GM19023 (cell line): ENCODE results near the gene CMPK1.
A peak's percentile ranks its signal among the peaks of the same experiment; 100 is the strongest.
"Not testable (repeated sequence)": the region's sequence is repeated elsewhere in the genome, so short reads cannot be mapped to it uniquely, and the experiment has no call there.

ENCODE experiments used
- ATAC-seq: cut with Tn5 transposase; IDR thresholded peaks from one replicate; pipeline ENCODE4 v1.9.1; 2021; ENCODE audit warnings: mild to moderate bottlenecking, moderate library complexity; ENCODE audit not compliant: unreplicated experiment

Gene CMPK1

GRCh38 chr1:47337350-47337749 is 3.8 kb downstream of the CMPK1 start:
- ATAC-seq, result no peak

DNA sequence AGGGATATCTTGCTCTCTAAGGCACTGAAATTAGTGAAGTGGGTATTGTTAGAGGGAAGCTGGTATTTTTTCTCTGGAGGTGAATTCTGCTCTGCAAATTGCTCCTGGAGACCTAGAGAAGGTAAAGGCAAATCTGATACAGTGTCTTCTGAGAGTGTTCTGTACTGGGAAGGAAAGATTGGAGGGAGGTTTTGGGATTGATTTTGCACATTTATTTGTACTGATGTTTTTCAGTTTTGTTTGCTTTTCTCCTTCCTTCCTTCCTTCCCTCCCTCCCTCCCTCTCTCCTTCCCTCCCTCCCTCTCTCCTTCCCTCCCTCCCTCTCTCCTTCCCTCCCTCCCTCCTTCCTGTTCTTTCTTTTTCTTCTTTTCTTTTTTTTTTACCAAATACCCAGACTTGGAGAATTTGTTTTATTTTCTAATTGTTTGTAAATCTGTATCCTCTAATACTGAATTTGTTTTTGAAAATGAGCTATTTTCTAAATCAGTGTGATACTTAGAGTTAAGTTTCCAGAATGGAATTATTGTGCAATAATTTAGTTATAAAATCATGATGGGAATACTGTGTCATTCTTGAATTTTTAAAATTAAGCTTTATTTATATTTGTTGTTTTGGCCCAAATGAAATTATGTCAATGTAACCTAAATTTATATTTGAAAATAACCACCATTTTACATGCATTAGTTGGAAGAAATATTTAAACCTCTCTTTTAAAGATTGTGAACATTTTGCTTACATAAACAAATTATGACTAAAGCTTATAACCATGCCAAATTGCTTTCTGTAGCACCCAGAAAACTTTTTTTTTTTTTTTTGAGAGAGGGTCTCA is 4.9 kb downstream of the CMPK1 start:
- ATAC-seq, result no peak

GRCh38 chr1:47340227-47340626 is 6.6 kb downstream of the CMPK1 start:
- no peak for ATAC-seq

DNA sequence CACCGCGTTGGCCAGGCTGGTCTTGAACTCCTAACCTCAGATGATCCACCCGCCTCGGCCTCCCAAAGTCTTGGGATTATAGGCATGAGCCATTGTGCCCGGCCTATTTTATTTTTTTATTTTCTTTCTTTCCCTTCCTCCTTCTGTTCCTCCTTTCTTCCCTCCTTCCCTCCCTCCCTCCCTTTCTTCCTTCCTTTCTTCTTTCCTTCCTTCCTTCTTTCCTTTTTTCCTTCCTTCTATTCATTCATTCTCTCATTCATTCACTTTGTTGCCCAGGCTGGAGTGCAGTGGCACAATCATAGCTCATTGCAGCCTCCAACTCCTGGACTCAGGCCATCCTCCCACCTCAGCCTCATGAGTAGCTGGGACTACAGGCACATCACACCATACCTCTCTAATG is 13.4 kb downstream of the CMPK1 start:
- not testable (repeated sequence) for ATAC-seq

DNA sequence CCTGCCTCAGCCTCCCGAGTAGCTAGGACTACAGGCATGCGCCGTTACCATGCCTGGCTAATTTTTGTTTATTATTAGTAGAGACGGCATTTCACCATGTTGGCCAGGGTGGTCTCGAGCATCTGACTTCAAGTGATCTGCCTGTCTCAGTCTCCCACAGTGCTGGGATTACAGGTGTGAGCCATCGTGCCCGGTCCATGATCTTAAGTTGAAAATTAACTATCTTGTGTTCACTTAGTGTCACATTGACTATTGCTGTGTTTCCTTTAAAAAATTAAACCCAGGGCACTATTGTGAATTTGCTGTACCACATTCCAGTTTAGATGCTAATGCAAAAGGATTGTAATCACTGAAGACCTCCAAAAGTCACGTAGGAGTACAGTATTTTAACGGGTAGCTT is 14.1 kb downstream of the CMPK1 start:
- no peak for ATAC-seq

- no peak for ATAC-seq
These were observed 14.7 kb downstream of the CMPK1 start for GRCh38 chr1:47348246-47348645.

DNA sequence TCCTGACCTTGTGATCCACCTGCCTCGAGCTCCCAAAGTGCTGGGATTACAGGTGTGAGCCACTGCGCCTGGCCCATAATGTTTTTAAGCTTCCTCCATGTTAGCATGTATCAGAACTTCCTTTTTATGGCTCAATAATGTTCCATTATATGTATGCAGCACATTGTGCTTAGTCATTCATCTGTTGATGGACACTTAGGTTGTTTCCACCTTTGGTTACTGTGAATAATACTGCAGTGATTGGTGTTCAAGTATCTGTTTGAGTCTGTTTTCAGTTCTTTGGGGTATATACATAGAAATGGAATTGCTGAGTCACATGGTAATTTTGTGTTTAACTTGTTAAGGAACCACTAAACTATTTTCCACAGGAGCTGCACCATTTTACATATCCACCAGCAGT is 17.7 kb downstream of the CMPK1 start:
- peak; percentile 79 for ATAC-seq

DNA sequence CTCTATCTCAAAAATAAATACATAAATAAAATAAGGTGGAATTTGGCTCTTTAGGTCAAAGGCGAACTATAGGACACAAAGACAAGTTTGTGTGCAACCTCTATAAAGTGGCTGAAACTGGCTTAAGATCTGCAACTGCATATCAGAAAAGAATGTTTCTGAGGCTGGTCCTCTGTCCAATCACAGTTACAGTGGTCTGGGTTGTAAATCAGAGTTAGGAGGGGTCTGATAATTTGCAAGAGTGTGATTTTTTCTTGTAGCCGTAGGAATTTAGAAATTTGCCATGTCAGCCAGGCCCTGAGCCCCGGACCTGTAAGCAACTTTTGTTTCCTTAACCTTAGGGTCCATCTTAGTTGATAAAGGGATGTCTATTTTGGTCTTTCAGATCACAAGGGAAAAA is 27.8 kb downstream of the CMPK1 start:
- ATAC-seq, result no peak

GRCh38 chr1:47362828-47363227 is 29.2 kb downstream of the CMPK1 start:
- no peak for ATAC-seq

- no peak for ATAC-seq
These were observed 34.1 kb downstream of the CMPK1 start for GRCh38 chr1:47367651-47368050.

- no peak for ATAC-seq
These were observed 37.5 kb downstream of the CMPK1 start for GRCh38 chr1:47371016-47371517.

- no peak for ATAC-seq
These were observed 40.9 kb downstream of the CMPK1 start for GRCh38 chr1:47374501-47374900.

GRCh38 chr1:47378147-47378546 is 44.6 kb downstream of the CMPK1 start:
- no peak for ATAC-seq

DNA sequence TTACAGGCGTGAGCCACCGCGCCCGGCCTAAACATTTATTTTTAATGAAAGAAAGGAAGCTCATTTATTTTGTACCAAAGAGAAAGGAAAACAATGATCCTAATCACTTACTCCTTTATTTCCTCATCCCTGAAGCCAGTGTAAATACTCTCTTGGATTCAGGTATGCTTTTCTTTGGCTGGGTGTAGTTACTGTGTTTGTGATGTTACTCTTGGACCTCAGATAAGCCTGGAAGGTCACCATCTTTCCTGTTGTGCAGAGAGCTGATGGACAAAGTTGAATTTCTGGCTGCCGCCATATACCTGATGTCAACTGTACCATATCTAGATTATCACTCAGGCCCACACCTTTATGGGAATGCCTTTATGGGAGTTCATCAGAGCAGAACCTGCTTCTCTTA is 47.1 kb downstream of the CMPK1 start:
- no peak for ATAC-seq

GRCh38 chr1:47382399-47382983 is 48.9 kb downstream of the CMPK1 start:
- no peak for ATAC-seq

DNA sequence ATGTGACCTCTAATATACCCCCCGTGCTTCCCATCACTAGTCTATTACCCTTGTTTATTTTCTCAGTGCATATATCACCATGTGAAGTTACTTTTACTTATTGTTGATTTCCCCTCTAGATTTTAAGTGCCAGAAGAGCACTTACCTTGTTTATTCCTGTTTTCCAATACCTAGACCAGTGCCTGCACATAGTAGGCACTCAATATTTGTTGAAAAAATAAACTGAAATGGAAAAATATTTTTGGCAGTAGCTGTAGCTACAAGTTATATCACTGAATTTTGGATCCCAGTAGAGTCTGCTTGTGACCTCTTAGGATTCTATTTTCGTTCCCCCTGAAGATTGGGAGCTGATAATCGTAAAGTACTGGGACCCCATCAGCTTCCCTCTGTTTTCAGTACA is 50.5 kb downstream of the CMPK1 start:
- no peak for ATAC-seq

DNA sequence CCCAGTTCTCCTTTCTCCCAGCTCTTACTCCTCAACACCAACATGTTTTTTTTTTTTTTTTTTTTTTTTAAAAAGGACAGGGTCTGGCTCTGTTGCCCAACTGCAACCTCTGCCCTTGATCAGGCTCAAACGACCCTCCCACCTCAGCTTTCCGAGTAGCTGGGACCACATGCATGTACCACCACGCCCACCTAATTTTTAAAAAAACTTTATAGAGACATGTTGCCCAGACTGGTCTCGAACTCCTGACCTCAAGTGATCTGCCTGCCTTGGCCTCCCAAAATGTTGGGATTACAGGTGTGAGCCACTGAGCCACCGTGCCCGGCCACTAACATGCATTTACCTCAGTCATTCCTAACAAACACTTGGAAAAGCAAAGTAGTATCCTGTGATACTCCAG is 51.4 kb downstream of the CMPK1 start:
- ATAC-seq, result no peak

- ATAC-seq, result no peak
These were observed 52.7 kb downstream of the CMPK1 start for GRCh38 chr1:47386268-47386667.

- ATAC-seq, result no peak
These were observed 54.7 kb downstream of the CMPK1 start for GRCh38 chr1:47388030-47388890.

GRCh38 chr1:47388891-47389238 is 55.3 kb downstream of the CMPK1 start:
- ATAC-seq, result no peak

DNA sequence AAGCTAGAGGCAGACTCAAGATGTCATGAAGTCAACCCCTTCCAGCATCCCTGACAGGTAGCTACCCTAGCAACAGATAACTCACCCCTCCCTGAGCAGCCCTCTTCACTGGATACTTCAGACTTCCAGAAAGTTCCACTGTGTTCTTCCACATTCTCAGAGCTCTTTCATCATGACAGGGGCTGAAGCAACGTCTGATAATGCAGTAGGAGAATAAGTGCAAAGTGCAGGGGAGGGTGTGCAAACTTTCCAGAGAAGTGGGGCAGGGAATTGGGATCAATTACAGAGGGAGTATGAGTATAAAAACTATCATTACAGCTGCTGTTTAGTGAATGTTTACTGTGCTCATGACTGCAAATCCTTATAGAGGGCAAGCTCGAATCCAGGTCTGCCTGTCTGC is 56.1 kb downstream of the CMPK1 start:
- no peak for ATAC-seq

DNA sequence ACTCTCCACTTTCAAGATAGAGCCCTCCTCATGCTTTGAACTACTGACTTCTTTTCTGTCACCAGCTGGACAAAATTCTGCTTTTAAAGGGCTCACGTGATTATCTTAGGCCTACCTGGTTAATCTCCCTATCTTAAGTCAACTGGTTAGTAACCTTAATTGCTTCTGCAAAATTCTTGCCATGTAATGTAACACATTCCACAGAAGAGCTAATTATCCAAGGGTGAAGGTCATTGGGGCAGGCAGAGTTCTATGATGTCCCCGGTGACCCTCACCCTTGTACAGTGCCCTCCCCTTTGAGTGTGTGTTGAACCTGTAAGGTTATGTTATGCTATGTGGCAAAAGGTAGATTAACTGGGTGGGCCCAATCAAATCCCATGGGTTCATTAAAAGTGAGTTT is 57.3 kb downstream of the CMPK1 start:
- ATAC-seq, result no peak
